ENCODE data around the gene SRSF12.

SRSF12 gene

DNA sequence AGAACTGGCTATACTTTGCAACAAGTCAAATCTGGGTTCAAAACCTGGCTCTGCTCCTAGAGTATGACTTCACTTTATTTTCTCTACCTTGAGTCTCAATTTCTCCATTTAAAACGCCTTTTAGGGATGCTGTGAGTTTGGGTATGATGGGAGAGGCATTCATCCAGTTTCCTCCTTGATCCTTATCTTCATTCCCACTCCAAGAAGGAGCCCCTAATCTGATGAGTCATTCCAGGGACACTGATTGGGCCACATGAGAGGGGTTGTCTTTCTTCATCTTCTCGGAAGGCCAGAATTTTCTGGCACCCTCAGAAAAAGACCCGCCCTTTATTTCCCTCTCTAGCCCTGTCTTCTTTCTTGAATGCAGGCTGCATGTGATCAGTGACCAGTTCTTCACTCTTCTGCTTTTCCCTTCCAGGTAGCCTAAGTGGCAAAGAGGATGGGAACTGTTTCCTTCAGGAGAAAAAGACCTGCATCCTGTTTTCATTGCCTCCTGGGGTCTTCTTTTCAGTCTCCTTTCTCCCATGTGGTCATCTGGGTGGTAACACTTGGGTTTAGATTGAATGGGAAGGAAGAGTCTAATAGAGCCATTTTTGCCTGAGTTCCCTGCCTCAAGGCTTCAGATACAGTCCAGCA lies 69.5 kb downstream of the SRSF12 start:
- DNase-seq (ENCODE audit: insufficient read length) (no peak), FAIRE-seq (no peak)
- TF ChIP-seq TAF1 (IDR thresholded peaks at IDR 0.05; ENCODE audit: borderline replicate concordance, low read depth, low read length): no peak
- no peak for TF ChIP-seq POLR2AphosphoS5 (IDR thresholded peaks at IDR 0.05; ENCODE audit: low read depth, low read length)
- TF ChIP-seq POLR2A (IDR thresholded peaks at IDR 0.05; ENCODE audit: low read depth, low read length): no peak

DNA sequence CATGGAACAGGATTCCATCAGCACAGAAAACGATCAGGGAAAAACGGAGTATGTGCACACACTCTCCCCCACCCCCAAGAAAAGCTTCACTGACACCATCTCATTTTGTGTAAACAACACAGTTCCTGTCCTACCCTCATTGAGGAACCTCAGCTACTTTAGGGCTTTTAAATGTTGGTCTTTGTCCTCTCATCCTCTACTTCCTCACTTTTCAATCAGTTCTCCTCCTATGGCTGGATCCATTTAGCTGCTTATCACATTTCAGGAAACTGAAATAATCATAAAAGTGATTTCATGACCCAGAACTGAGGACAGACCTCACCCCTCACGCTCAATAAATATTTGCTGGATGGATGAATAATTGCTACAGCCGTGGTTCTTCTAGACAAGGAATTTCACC lies 70.4 kb downstream of the SRSF12 start:
- DNase-seq (ENCODE audit: insufficient read length): no peak
- TF ChIP-seq POLR2A (IDR thresholded peaks at IDR 0.05; ENCODE audit: low read depth, low read length) (no peak), TAF1 (IDR thresholded peaks at IDR 0.05; ENCODE audit: borderline replicate concordance, low read depth, low read length) (no peak), POLR2AphosphoS5 (IDR thresholded peaks at IDR 0.05; ENCODE audit: low read depth, low read length) (no peak)

More for the DNA sequence above, 70.4 kb downstream of the SRSF12 start:
- FAIRE-seq: no peak

Measured in GM12892 (cell line).